HCT116 (cell line): ENCODE data around the gene KPNA5. TPM values are rescaled to one million over a fixed set of nuclear protein-coding genes. Genes with fewer than 3 reads are reported as not detected.

Experiments
- ATAC-seq: fragments of 200-7000 bp; cut with Tn5 transposase; 2 replicates; pipeline ENCODE4 v1.9.1; 2020; ENCODE audit warnings: mild to moderate bottlenecking, moderate library complexity
- BruUV-seq: library from RNA; stranded (reverse); fragments of 400-500 nt; replicated peaks from 2 replicates; lab custom pipeline; 2021; lab: Mats Ljungman, UMichigan
- CTCF ChIA-PET: fragments of 300-600 bp; sonication (Branson Sonifier 250); formaldehyde crosslinking; loops from one replicate; lab custom pipeline; 2021; ENCODE audit warnings: antibody characterized with exemption; lab: Charles Lee
- POLR2A ChIA-PET: fragments of 300-600, 350-600 bp; sonication (Branson Sonifier 250); formaldehyde crosslinking; loops from one replicate; lab custom pipeline; 2021; ENCODE audit warnings: antibody characterized with exemption; lab: Charles Lee
- RAD21 ChIA-PET, 2 experiments: fragments of 300-600 bp; sonication (Branson Sonifier 250); formaldehyde crosslinking; loops; one replicate each; lab custom pipeline; 2023; ENCODE audit warnings: low total read pairs in 2 of 2; ENCODE audit not compliant: uncharacterized antibody in 2 of 2, unreplicated experiment in 2 of 2, low non-redundant PET in 1 of 2; lab: Charles Lee
- DNase-seq: peaks from one replicate; pipeline ENCODE4 v3.0.0-alpha.2; 2010; ENCODE audit warnings: low read depth, low spot score
- H2AFZ ChIP-seq: fragments of 200-600 bp; shearing (Covaris generic), sonication (generic); 2 replicates; pipeline ENCODE4 v1.6.1; 2017; ENCODE audit warnings: low read depth, mixed run types, mixed read lengths, antibody characterized with exemption, low read length; ENCODE audit not compliant: poor library complexity, severe bottlenecking
- H3K27ac ChIP-seq: 2 replicates; pipeline ENCODE4 v1.5.1; 2012; ENCODE audit warnings: low read depth, low read length
- H3K27me3 ChIP-seq: fragments of 200-600 bp; sonication (generic); 2 replicates; pipeline ENCODE4 v1.6.1; 2016; ENCODE audit warnings: mixed run types, low read length, mixed read lengths; ENCODE audit not compliant: insufficient read depth
- H3K36me3 ChIP-seq, 2 experiments: fragments of 200-500 bp in 1 of 2; fragments of 200-600 bp in 1 of 2; sonication (Bioruptor generic) in 1 of 2; sonication (generic) in 1 of 2; 2 replicates each; pipeline versions ENCODE4 v1.5.1 to v1.6.1; 2014 to 2016; ENCODE audit warnings: low read length in 2 of 2, inconsistent platforms in 1 of 2, mixed read lengths in 1 of 2, mixed run types in 1 of 2; ENCODE audit not compliant: insufficient read depth in 2 of 2, control insufficient read depth in 1 of 2
- H3K4me1 ChIP-seq, 2 experiments: fragments of 200-600 bp in 1 of 2; sonication (generic) in 1 of 2; 2 replicates each; pipeline versions ENCODE4 v1.5.1 to v1.6.1; 2012 to 2017; ENCODE audit warnings: low read length in 2 of 2, inconsistent platforms in 1 of 2, mild to moderate bottlenecking in 1 of 2, mixed read lengths in 1 of 2, mixed run types in 1 of 2, moderate library complexity in 1 of 2; ENCODE audit not compliant: insufficient read depth in 2 of 2, control insufficient read depth in 1 of 2
- H3K4me2 ChIP-seq: fragments of 200-600 bp; sonication (generic); 2 replicates; pipeline ENCODE4 v1.6.1; 2017; ENCODE audit warnings: mixed run types, low read length, mixed read lengths
- H3K4me3 ChIP-seq, 2 experiments: fragments of 200-600 bp in 1 of 2; sonication (generic) in 1 of 2; replicated peaks in 1 of 2; 2 replicates each; pipeline ENCODE4 v1.5.1; 2011 to 2016; ENCODE audit warnings: low read length in 2 of 2, control low read depth in 1 of 2, low read depth in 1 of 2, mild to moderate bottlenecking in 1 of 2, mixed read lengths in 1 of 2, mixed run types in 1 of 2
- H3K79me2 ChIP-seq: fragments of 200-600 bp; sonication (generic); 2 replicates; pipeline ENCODE4 v1.6.1; 2017; ENCODE audit warnings: mild to moderate bottlenecking, mixed run types, low read length, moderate library complexity, mixed read lengths; ENCODE audit not compliant: insufficient read depth
- H3K9ac ChIP-seq: fragments of 200-600 bp; sonication (generic); 2 replicates; pipeline ENCODE4 v1.6.1; 2016; ENCODE audit warnings: low read length, mixed read lengths
- H3K9me2 ChIP-seq: fragments of 200-600 bp; sonication (generic), shearing (Covaris generic); 2 replicates; pipeline ENCODE4 v1.6.1; 2017; ENCODE audit warnings: mixed run types, mild to moderate bottlenecking, moderate library complexity; ENCODE audit not compliant: insufficient read depth
- H3K9me3 ChIP-seq, 2 experiments: fragments of 200-500 bp in 1 of 2; fragments of 200-600 bp in 1 of 2; sonication (Bioruptor generic) in 1 of 2; sonication (generic) in 1 of 2; 2 replicates each; pipeline ENCODE4 v1.6.1; 2014 to 2017; ENCODE audit warnings: low read length in 2 of 2, mixed read lengths in 2 of 2, inconsistent platforms in 1 of 2, low read depth in 1 of 2, mild to moderate bottlenecking in 1 of 2, mixed run types in 1 of 2, moderate library complexity in 1 of 2; ENCODE audit not compliant: control insufficient read depth in 1 of 2, insufficient read depth in 1 of 2
- H4K20me1 ChIP-seq: fragments of 200-600 bp; sonication (generic), shearing (Covaris generic); 2 replicates; pipeline ENCODE4 v1.6.1; 2017; ENCODE audit warnings: mixed run types, mild to moderate bottlenecking, moderate library complexity; ENCODE audit not compliant: insufficient read depth
- CBX3 ChIP-seq: IDR thresholded peaks from 2 replicates; pipeline ENCODE4 v1.6.1; 2012; ENCODE audit warnings: low read depth
- CEBPB ChIP-seq: IDR thresholded peaks from 2 replicates; pipeline ENCODE4 v1.6.1; 2012; ENCODE audit warnings: low read depth
- CTCF ChIP-seq, 3 experiments: fragments of 200-600 bp in 1 of 3; sonication (generic) in 1 of 3; IDR thresholded peaks in 2 of 3; conservative IDR thresholded peaks in 1 of 3; 2 replicates each; pipeline ENCODE4 v1.5.1; 2012 to 2017; ENCODE audit warnings: low read depth in 2 of 3, low read length in 2 of 3, antibody characterized with exemption in 1 of 3, borderline replicate concordance in 1 of 3, control low read depth in 1 of 3, mild to moderate bottlenecking in 1 of 3, mixed read lengths in 1 of 3, mixed run types in 1 of 3, moderate library complexity in 1 of 3; ENCODE audit not compliant: insufficient read depth in 1 of 3
- ELF1 ChIP-seq: IDR thresholded peaks from 2 replicates; pipeline ENCODE4 v1.6.1; 2012; ENCODE audit warnings: low read depth, borderline replicate concordance
- EZH2 ChIP-seq: fragments of 200-600 bp; sonication (generic); IDR thresholded peaks from 2 replicates; pipeline ENCODE4 v1.6.1; 2017; ENCODE audit warnings: antibody characterized with exemption, mixed run types
- EZH2phosphoT487 ChIP-seq: fragments of 200-600 bp; IDR thresholded peaks from 2 replicates; pipeline ENCODE4 v1.6.1; 2018; ENCODE audit warnings: antibody characterized with exemption, borderline replicate concordance
- FOSL1 ChIP-seq: IDR thresholded peaks from 2 replicates; pipeline ENCODE4 v1.6.1; 2012; ENCODE audit warnings: low read depth
- JUND ChIP-seq: IDR thresholded peaks from 2 replicates; pipeline ENCODE4 v1.6.1; 2012
- POLR2AphosphoS5 ChIP-seq: IDR thresholded peaks from 2 replicates; pipeline ENCODE4 v1.6.1; 2011; ENCODE audit warnings: mild to moderate bottlenecking, low read depth, low read length, moderate library complexity
- RAD21 ChIP-seq: IDR thresholded peaks from 2 replicates; pipeline ENCODE4 v1.6.1; 2012; ENCODE audit warnings: low read depth, mild to moderate bottlenecking
- SIN3A ChIP-seq: IDR thresholded peaks from 2 replicates; pipeline ENCODE4 v1.6.1; 2012; ENCODE audit warnings: low read depth
- SP1 ChIP-seq: IDR thresholded peaks from 2 replicates; pipeline ENCODE4 v1.6.1; 2012; ENCODE audit warnings: low read depth
- TCF7L2 ChIP-seq: IDR thresholded peaks from 2 replicates; pipeline ENCODE4 v1.7.0; 2011; ENCODE audit warnings: borderline replicate concordance, inconsistent platforms; ENCODE audit not compliant: insufficient read depth, insufficient read length; ENCODE audit errors: extremely low read depth
- YY1 ChIP-seq: IDR thresholded peaks from 2 replicates; pipeline ENCODE4 v1.6.1; 2011; ENCODE audit warnings: low read length, low read depth, moderate library complexity, mild to moderate bottlenecking; ENCODE audit not compliant: insufficient replicate concordance; ENCODE audit errors: extremely low read depth
- ZBTB33 ChIP-seq: IDR thresholded peaks from 2 replicates; pipeline ENCODE4 v1.6.1; 2011; ENCODE audit warnings: mild to moderate bottlenecking, low read length, moderate library complexity; ENCODE audit not compliant: insufficient replicate concordance; ENCODE audit errors: extremely low read depth
- ZFX ChIP-seq: fragments of 450-650 bp; IDR thresholded peaks from 2 replicates; pipeline ENCODE4 v1.6.1; 2017
- ZNF274 ChIP-seq: fragments of 200-500 bp; sonication (Bioruptor generic); IDR thresholded peaks from 2 replicates; pipeline ENCODE4 v1.6.1; 2014; ENCODE audit warnings: mild to moderate bottlenecking, low read depth, low read length, inconsistent platforms
- intact Hi-C: fragments of 100-400 bp; cut with micrococcal nuclease; formaldehyde crosslinking; loops from 2 replicates; pipeline ENCODE4 v1.10.0; 2022
- total RNA-seq: library from RNA; stranded (reverse); gene quantifications from one replicate; pipeline ENCODE4 v1.2.1, GENCODE V29; 2021; ENCODE audit not compliant: unreplicated experiment

Gene KPNA5
- total RNA-seq, 1 experiment from 2014 or later = 9.8 TPM

GRCh38 chr6:116763906-116764628, 83.1 kb downstream of the KPNA5 start:
- intact Hi-C loops = no loop called here
- BruUV-seq = no TSS peak
- no peak overlapping the region for H3K4me3 ChIP-seq
- no peak overlapping the region for H3K4me2 ChIP-seq
- TF ChIP-seq TCF7L2 (no peak), CTCF (IDR thresholded peaks at IDR 0.05 in 2 of 3, conservative IDR thresholded peaks at IDR 0.05 in 1 of 3; ENCODE audit: borderline replicate concordance in 1 of 3, insufficient read depth in 1 of 3, low read depth in 2 of 3, low read length in 2 of 3) (no peak), EZH2 (no peak), POLR2AphosphoS5 (no peak), ELF1 (no peak), YY1 (no peak)
- H3K79me2 ChIP-seq = no peaks in the 10 kb centered on the region
- no peaks in the 10 kb centered on the region for H3K9me3 ChIP-seq
- no peak overlapping the region for H3K9ac ChIP-seq
- DNase-seq = no peak
- ChIA-PET POLR2A (no interaction called here), CTCF (no interaction called here), RAD21 (no interaction called here)
- H3K36me3 ChIP-seq = no peaks in the 10 kb centered on the region
- H3K9me2 ChIP-seq = no peaks in the 10 kb centered on the region
- H3K27me3 ChIP-seq = no peaks in the 10 kb centered on the region
- no peak overlapping the region for H2AFZ ChIP-seq
- no peak overlapping the region for H3K27ac ChIP-seq
- no peak for ATAC-seq
- H3K4me1 ChIP-seq = no peaks in the 10 kb centered on the region
- no peaks in the 10 kb centered on the region for H4K20me1 ChIP-seq

- Histone ChIP-seq H3K79me2 (no peaks in the 10 kb centered on the region), H3K27me3 (no peaks in the 10 kb centered on the region), H3K36me3 (no peaks in the 10 kb centered on the region), H2AFZ (no peak overlapping the region), H4K20me1 (no peaks in the 10 kb centered on the region), H3K9me2 (no peaks in the 10 kb centered on the region), H3K4me3 (no peak overlapping the region), H3K4me1 (no peaks in the 10 kb centered on the region), H3K9me3 (no peaks in the 10 kb centered on the region), H3K9ac (no peak overlapping the region), H3K4me2 (no peak overlapping the region), H3K27ac (no peak overlapping the region)
- no peak for TF ChIP-seq EZH2phosphoT487
- no peak for TF ChIP-seq CBX3
- no peak for TF ChIP-seq ZNF274
- no peak for TF ChIP-seq JUND
- no peak for TF ChIP-seq SIN3A
- TF ChIP-seq CEBPB = no peak
- no peak for TF ChIP-seq FOSL1
- TF ChIP-seq POLR2AphosphoS5 = no peak
- no peak for TF ChIP-seq ZFX
- no peak for TF ChIP-seq YY1
- no peak for TF ChIP-seq ELF1
- no peak for TF ChIP-seq SP1
- no peak for TF ChIP-seq TCF7L2
- TF ChIP-seq ZBTB33 = no peak
- TF ChIP-seq RAD21 = no peak
- no peak for DNase-seq
- ChIA-PET POLR2A (no interaction called here), CTCF (no interaction called here), RAD21 (no interaction called here)
- no peak for ATAC-seq
- BruUV-seq = no TSS peak
- intact Hi-C loops = no loop called here
These were observed 83.6 kb downstream of the KPNA5 start for GRCh38 chr6:116764629-116764960.
